ENCODE data around the gene ASZ1. TPM values are rescaled to one million over a fixed set of nuclear protein-coding genes. Genes with fewer than 3 reads are reported as not detected.

ASZ1 gene
- total and polyA plus RNA-seq, 2 of the 4 experiments (the other 2 are of a cell fraction): not detected

GRCh38 chr7:117372073-117372472 is 55.2 kb downstream of the ASZ1 start:
- Histone ChIP-seq H2AK5ac (ENCODE audit: low read depth, low read length) (peak overlapping the region; percentile 17; the same call in 1 of the 2 replicates), H3K14ac (replicated peaks; ENCODE audit: low read depth, low read length) (no peak overlapping the region), H3K18ac (ENCODE audit: low read depth, low read length) (peak overlapping the region; percentile 2; the same call in 1 of the 2 replicates), H2BK120ac (ENCODE audit: low read depth, low read length) (no peak overlapping the region), H3K79me1 (ENCODE audit: low read depth in 1 of 2, low read length in 2 of 2) (no peaks in the 10 kb centered on the region), H3K9me1 (ENCODE audit: insufficient read depth, low read length) (no peaks in the 10 kb centered on the region; the same call in 1 of the 2 replicates), H3K27me3 (ENCODE audit: control insufficient read depth, insufficient read depth, low read length) (no peaks in the 10 kb centered on the region), H3K23ac (ENCODE audit: low read depth, low read length) (no peak overlapping the region; the same call in 1 of the 2 replicates), H3K56ac (ENCODE audit: extremely low read depth, insufficient read depth, low read length) (no peak overlapping the region), H2BK15ac (ENCODE audit: low read depth, low read length) (no peak overlapping the region), H4K5ac (ENCODE audit: low read depth, low read length) (no peak overlapping the region), H2AK9ac (replicated peaks; ENCODE audit: low read depth, low read length, poor library complexity) (no peak overlapping the region), H3K4me1 (ENCODE audit: control insufficient read depth, insufficient read depth, low read length) (0 out of 2 replicates have a peak, but pooled peaks cover 2% of the 10 kb centered on the region), H4K8ac (ENCODE audit: low read depth in 2 of 2, low read length in 2 of 2) (no peak overlapping the region), H3K4me3 (ENCODE audit: insufficient read depth, low read depth, low read length) (no peak overlapping the region), H2BK5ac (ENCODE audit: low read depth, low read length, poor library complexity, severe bottlenecking) (no peak overlapping the region), H2BK20ac (ENCODE audit: low read depth, low read length) (peak overlapping the region; percentile 20; the same call in 1 of the 2 replicates), H3K9me3 (ENCODE audit: control insufficient read depth, insufficient read depth, low read length) (no peaks in the 10 kb centered on the region), H4K20me1 (ENCODE audit: insufficient read depth, low read length) (no peaks in the 10 kb centered on the region), H3K36me3 (ENCODE audit: control insufficient read depth, insufficient read depth, low read length) (no peaks in the 10 kb centered on the region), H4K91ac (ENCODE audit: insufficient read depth, low read depth, low read length) (peak overlapping the region; percentile 24; the same call in 1 of the 2 replicates), H3K4me2 (ENCODE audit: low read depth, low read length) (no peak overlapping the region), H3K4ac (ENCODE audit: low read depth, low read length) (no peak overlapping the region), H3K9ac (ENCODE audit: low read depth, low read length) (no peak overlapping the region), H2AFZ (replicated peaks; ENCODE audit: low read length, poor library complexity) (no peak overlapping the region), H3K27ac (ENCODE audit: insufficient read depth, low read length) (no peak overlapping the region)
- in situ Hi-C loops (cut with MboI; ENCODE audit: low sequenced_read_pairs) (no loop called here), dilution Hi-C loops (cut with HindIII; ENCODE audit: low sequenced_read_pairs, unreplicated experiment) (no loop called here), intact Hi-C loops (cut with micrococcal nuclease) (no loop called here)
- CTCF ChIA-PET: interaction anchor here (0.7 kb wide), 1 partner anchor 20 kb away, joined by 3 read pairs; no protein-coding TSS in a partner anchor
- DNase-seq: no peak
- no peak for TF ChIP-seq RAD21 (IDR thresholded peaks at IDR 0.05; ENCODE audit: low read length)
- no peak for TF ChIP-seq NFE2L2 (IDR thresholded peaks at IDR 0.05; ENCODE audit: low read depth, low read length)
- TF ChIP-seq USF2 (IDR thresholded peaks at IDR 0.05; ENCODE audit: low read depth, low read length): no peak
- TF ChIP-seq CTCF (conservative IDR thresholded peaks at IDR 0.05; ENCODE audit: low read depth, low read length): no peak
- TF ChIP-seq BHLHE40 (IDR thresholded peaks at IDR 0.05; ENCODE audit: low read depth, low read length): no peak
- no peak for TF ChIP-seq MAFK (IDR thresholded peaks at IDR 0.05; ENCODE audit: low read depth, low read length)
- no peak for TF ChIP-seq MXI1 (IDR thresholded peaks at IDR 0.05; ENCODE audit: borderline replicate concordance, low read depth, low read length)
- TF ChIP-seq CEBPB (IDR thresholded peaks at IDR 0.05; ENCODE audit: low read depth, low read length): no peak
- TF ChIP-seq FOS (IDR thresholded peaks at IDR 0.05; ENCODE audit: low read depth, low read length): no peak
- TF ChIP-seq ELK1 (IDR thresholded peaks at IDR 0.05; ENCODE audit: borderline replicate concordance, low read depth, low read length): no peak
- TF ChIP-seq MAZ (IDR thresholded peaks at IDR 0.05; ENCODE audit: borderline replicate concordance, low read depth, low read length): no peak
- no peak for TF ChIP-seq POLR2A (IDR thresholded peaks at IDR 0.05; ENCODE audit: low read depth, low read length)
- TF ChIP-seq RFX5 (IDR thresholded peaks at IDR 0.05; ENCODE audit: low read depth, low read length): no peak
- TF ChIP-seq SMC3 (IDR thresholded peaks at IDR 0.05; ENCODE audit: low read depth, low read length): no peak
- no peak for TF ChIP-seq RCOR1 (IDR thresholded peaks at IDR 0.05; ENCODE audit: insufficient replicate concordance, low read length)
- TF ChIP-seq CHD1 (IDR thresholded peaks at IDR 0.05; ENCODE audit: low read depth, low read length): no peak
- WGBS, 2 experiments (ENCODE audit: extremely low coverage in 2 of 2, insufficient read length in 1 of 2): no CpG with 5 or more reads among the region's 1 CpG
- BruUV-seq (replicated peaks): no TSS peak
- POLR2A ChIA-PET (ENCODE audit: unreplicated experiment): no interaction called here
- ATAC-seq (ENCODE audit: low read depth): no peak
